ENCODE data around the gene MAPKAP1. TPM values are rescaled to one million over a fixed set of nuclear protein-coding genes. Genes with fewer than 3 reads are reported as not detected.
"Not testable (repeated sequence)": the region's sequence is repeated elsewhere in the genome, so short reads cannot be mapped to it uniquely, and the experiment has no call there.

The MAPKAP1 gene
- total RNA-seq, 2 donors from 2014 or later = 73.4 to 81.5 TPM

- Histone ChIP-seq H3K4me3 (no peak overlapping the region), H3K9me3 (no peaks in the 10 kb centered on the region), H3K27me3 (replicated peaks; ENCODE audit: insufficient read depth) (no peaks in the 10 kb centered on the region), H3K27ac (no peak overlapping the region), H3K4me1 (ENCODE audit: control insufficient read depth in 1 of 2, low read depth in 2 of 2) (peaks cover 0 to 10% of the 10 kb centered on the region in 2 donors), H3K36me3 (no peaks in the 10 kb centered on the region)
- no peak for ATAC-seq (ENCODE audit: insufficient number of reproducible peaks, low FRiP score, low read depth)
- TF ChIP-seq CTCF (IDR thresholded peaks at IDR 0.05) = no peak
- DNase-seq (ENCODE audit: low spot score) = no peak
These were observed 127.7 kb downstream of the MAPKAP1 start for GRCh38 chr9:125579030-125579932.

- Histone ChIP-seq H3K36me3 (no peaks in the 10 kb centered on the region), H3K27ac (no peak overlapping the region), H3K4me3 (no peak overlapping the region), H3K9me3 (no peaks in the 10 kb centered on the region), H3K27me3 (replicated peaks; ENCODE audit: insufficient read depth) (no peaks in the 10 kb centered on the region), H3K4me1 (ENCODE audit: control insufficient read depth in 1 of 2, low read depth in 2 of 2) (peaks cover 0 to 12% of the 10 kb centered on the region in 2 donors)
- no peak for TF ChIP-seq CTCF (IDR thresholded peaks at IDR 0.05)
- DNase-seq (ENCODE audit: low spot score) (no peak), ATAC-seq (ENCODE audit: insufficient number of reproducible peaks, low FRiP score, low read depth) (no peak)
These were observed 132.7 kb downstream of the MAPKAP1 start for GRCh38 chr9:125574126-125574877.

- H3K4me1 ChIP-seq (ENCODE audit: control insufficient read depth in 1 of 2, low read depth in 2 of 2); DNase-seq (ENCODE audit: low spot score); H3K4me3 ChIP-seq; H3K36me3 ChIP-seq; H3K9me3 ChIP-seq; H3K27me3 ChIP-seq (replicated peaks; ENCODE audit: insufficient read depth); H3K27ac ChIP-seq; ATAC-seq (ENCODE audit: insufficient number of reproducible peaks, low FRiP score, low read depth): not testable (repeated sequence)
These were observed 134.5 kb downstream of the MAPKAP1 start for GRCh38 chr9:125572461-125572860.

GRCh38 chr9:125571824-125572223 lies 135.2 kb downstream of the MAPKAP1 start:
- H3K9me3 ChIP-seq; DNase-seq (ENCODE audit: low spot score); H3K36me3 ChIP-seq; H3K27ac ChIP-seq; H3K4me3 ChIP-seq; ATAC-seq (ENCODE audit: insufficient number of reproducible peaks, low FRiP score, low read depth); H3K27me3 ChIP-seq (replicated peaks; ENCODE audit: insufficient read depth); H3K4me1 ChIP-seq (ENCODE audit: control insufficient read depth in 1 of 2, low read depth in 2 of 2): not testable (repeated sequence)

- no peak for ATAC-seq (ENCODE audit: insufficient number of reproducible peaks, low FRiP score, low read depth)
- Histone ChIP-seq H3K27ac (no peak overlapping the region), H3K4me1 (ENCODE audit: control insufficient read depth in 1 of 2, low read depth in 2 of 2) (peaks cover 0 to 5% of the 10 kb centered on the region in 2 donors), H3K27me3 (replicated peaks; ENCODE audit: insufficient read depth) (no peaks in the 10 kb centered on the region), H3K9me3 (no peaks in the 10 kb centered on the region), H3K4me3 (no peak overlapping the region), H3K36me3 (no peaks in the 10 kb centered on the region)
- TF ChIP-seq CTCF (IDR thresholded peaks at IDR 0.05) = no peak
- DNase-seq (ENCODE audit: low spot score) = no peak
These were observed 136.8 kb downstream of the MAPKAP1 start for GRCh38 chr9:125570246-125570645.

GRCh38 chr9:125568621-125569020 lies 138.4 kb downstream of the MAPKAP1 start:
- Histone ChIP-seq H3K9me3 (no peaks in the 10 kb centered on the region), H3K27me3 (replicated peaks; ENCODE audit: insufficient read depth) (no peaks in the 10 kb centered on the region), H3K4me3 (no peak overlapping the region), H3K36me3 (no peaks in the 10 kb centered on the region), H3K27ac (no peak overlapping the region), H3K4me1 (ENCODE audit: control insufficient read depth in 1 of 2, low read depth in 2 of 2) (peaks cover 0 to 5% of the 10 kb centered on the region in 2 donors)
- no peak for TF ChIP-seq CTCF (IDR thresholded peaks at IDR 0.05)
- no peak for DNase-seq (ENCODE audit: low spot score)
- no peak for ATAC-seq (ENCODE audit: insufficient number of reproducible peaks, low FRiP score, low read depth)

GRCh38 chr9:125566051-125566450 lies 141.0 kb downstream of the MAPKAP1 start:
- H3K9me3 ChIP-seq; H3K4me3 ChIP-seq; ATAC-seq (ENCODE audit: insufficient number of reproducible peaks, low FRiP score, low read depth); H3K27me3 ChIP-seq (replicated peaks; ENCODE audit: insufficient read depth); H3K27ac ChIP-seq; DNase-seq (ENCODE audit: low spot score); H3K36me3 ChIP-seq; H3K4me1 ChIP-seq (ENCODE audit: control insufficient read depth in 1 of 2, low read depth in 2 of 2): not testable (repeated sequence)

Measured in thoracic aorta (tissue), 2 donors.